Central memory CD4-positive, alpha-beta T cell (primary cell): ENCODE data around the gene PERM1.
"Not testable (repeated sequence)": the region's sequence is repeated elsewhere in the genome, so short reads cannot be mapped to it uniquely, and the experiment has no call there.

ENCODE experiments used
- DNase-seq: peaks from one replicate; pipeline ENCODE4 v3.0.0; 2022

The PERM1 gene

DNA sequence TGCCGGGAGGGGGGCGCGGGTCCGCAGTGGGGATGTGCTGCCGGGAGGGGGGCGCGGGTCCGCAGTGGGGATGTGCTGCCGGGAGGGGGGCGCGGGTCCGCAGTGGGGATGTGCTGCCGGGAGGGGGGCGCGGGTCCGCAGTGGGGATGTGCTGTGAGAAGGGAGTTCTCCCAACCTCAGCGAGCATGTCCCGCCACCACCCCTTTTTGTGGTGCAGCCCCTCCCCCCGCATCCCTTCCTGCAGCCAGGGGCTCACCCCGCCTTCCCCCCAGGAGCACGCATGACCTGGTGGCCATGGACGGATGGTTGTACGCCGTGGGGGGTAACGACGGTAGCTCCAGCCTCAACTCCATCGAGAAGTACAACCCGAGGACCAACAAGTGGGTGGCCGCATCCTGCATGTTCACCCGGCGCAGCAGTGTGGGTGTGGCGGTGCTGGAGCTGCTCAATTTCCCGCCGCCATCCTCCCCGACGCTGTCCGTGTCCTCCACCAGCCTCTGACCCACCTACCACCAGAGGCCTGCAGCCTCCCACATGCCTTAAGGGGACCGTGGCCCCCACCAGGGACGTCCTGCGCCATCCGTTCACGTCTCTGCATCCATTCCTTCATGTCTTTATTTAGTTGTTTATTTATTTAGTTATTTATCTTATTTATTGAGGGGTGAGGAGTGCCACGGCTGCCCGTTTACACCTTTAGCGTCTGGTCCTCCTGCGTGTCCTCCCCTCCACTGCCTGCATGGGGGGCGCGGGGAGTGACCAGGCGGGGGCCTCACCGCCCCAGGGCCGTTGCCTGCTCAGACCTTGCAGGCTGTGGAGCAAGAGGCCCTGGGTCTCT lies 17.0 kb downstream of the PERM1 start:
- DNase-seq: no peak

DNA sequence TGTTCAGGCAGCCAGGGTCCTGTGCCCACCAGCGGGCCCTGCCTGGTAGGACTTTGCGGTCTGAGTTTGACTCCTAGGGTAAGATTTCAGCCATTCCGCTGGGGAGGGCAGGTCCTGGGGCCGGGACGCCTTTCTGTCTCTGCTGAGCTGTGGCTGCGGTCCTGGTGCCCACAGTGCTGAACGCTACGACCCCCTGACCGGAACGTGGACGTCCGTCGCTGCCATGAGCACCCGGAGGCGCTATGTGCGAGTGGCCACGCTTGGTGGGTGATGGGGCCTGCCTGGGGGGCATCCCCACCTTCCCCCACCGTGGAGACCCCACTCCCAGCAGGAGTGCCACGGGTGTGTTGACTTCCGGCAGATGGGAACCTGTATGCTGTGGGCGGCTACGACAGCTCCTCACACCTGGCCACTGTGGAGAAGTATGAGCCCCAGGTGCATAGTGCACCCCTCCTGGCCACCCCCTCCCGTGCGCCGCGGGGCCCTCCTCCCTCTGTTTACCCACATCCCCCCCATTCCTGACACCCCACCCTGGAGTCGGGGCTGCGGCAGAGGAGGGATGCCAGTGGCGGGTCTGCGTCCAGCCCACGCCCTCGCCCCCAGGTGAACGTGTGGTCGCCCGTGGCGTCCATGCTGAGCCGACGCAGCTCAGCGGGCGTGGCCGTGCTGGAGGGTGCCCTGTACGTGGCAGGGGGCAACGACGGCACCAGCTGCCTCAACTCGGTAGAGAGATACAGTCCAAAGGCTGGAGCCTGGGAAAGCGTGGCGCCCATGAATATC lies 18.0 kb downstream of the PERM1 start:
- no peak for DNase-seq

DNA sequence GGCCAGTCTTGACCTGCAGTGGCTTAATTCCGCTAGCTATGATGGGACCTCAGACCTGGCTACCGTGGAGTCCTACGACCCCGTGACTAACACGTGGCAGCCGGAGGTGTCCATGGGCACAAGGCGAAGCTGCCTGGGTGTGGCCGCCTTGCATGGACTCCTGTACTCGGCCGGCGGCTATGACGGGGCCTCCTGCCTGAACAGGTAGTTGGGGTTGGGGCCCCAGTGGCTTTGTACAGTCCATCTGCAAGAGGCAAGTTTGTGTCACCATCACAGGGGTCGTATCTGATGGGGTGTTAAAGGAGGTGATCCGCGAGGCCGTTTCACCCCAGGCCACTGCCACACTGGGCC lies 18.6 kb downstream of the PERM1 start:
- no peak for DNase-seq

DNA sequence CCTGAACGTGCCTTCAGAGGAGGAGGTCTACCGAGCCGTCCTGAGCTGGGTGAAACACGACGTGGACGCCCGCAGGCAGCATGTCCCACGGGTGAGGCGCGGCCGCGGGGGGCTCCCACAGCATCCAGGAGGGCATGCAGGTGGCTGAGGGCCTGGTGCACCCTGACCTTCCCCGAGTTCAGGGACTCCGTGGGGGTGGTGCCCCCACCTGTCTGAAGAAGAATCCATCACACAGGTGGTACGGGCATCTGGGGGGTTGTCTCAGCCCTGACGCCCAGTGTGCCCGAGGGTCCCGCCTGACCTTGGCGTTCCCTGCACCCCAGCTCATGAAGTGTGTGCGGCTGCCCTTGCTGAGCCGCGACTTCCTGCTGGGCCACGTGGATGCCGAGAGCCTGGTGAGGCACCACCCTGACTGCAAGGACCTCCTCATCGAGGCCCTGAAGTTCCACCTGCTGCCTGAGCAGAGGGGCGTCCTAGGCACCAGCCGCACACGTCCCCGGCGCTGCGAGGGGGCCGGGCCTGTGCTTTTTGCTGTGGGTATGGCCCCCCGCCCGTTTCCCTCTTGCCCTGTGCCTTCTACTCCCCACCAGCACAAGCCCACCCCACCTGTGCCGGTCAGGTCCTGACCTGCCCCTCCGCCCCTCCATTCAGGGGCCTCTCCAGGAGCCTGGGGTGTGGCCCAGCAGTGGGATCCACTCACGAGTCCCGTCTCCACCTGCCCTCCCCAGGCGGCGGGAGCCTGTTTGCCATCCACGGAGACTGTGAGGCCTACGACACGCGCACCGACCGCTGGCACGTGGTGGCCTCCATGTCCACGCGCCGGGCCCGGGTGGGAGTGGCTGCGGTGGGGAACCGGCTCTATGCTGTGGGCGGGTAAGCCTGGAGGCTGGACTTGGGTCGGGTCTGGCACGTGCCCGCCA lies 19.3 kb downstream of the PERM1 start:
- no peak for DNase-seq

DNA sequence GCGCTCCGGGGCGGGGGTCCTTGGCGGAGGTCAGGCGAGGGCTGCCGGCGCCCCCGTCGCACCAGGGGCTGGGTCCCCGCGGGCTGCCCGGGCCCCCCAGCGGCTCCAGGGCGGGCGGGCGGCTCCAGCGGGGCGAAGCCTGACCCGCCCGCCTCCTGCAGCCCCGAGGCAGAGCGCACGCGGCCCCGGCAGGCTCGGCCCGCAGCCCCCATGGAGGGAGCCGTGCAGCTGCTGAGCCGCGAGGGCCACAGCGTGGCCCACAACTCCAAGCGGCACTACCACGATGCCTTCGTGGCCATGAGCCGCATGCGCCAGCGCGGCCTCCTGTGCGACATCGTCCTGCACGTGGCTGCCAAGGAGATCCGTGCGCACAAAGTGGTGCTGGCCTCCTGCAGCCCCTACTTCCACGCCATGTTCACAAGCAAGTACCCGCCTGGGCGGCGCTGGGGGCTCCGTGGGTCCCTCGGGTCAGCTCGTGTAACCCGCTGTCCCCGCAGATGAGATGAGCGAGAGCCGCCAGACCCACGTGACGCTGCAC lies 20.7 kb downstream of the PERM1 start:
- no peak for DNase-seq

DNA sequence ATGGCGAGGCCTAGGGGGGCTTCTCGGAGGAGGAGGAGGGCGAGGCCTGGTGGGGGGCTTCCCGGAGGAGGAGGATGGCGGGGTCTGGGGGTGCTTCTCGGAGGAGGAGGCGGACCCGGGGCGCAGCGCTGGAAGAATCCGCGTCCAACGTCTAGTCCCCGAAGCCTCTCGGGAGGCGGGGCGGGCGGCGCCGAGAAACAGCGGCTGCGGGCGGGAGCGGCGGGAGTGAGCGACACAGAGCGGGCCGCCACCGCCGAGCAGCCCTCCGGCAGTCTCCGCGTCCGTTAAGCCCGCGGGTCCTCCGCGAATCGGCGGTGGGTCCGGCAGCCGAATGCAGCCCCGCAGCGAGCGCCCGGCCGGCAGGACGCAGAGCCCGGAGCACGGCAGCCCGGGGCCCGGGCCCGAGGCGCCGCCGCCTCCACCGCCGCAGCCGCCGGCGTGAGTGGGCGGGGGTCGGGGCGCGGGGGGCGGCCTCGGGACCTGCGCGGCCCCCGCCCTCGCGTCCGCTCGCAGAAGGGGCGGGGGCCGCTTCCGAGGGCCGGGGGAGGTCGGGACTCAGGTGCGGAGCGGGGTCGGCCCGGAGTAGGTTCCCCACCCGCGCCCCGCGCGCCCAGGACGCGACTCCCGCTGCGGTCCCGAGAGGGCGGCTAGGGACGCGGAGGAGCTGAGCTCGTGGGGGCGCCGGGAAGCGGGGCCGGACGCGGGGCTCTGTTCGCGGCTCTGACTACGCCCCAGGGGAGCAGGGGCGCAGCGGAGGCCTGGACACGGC lies 21.3 kb downstream of the PERM1 start, which contains the start of gene KLHL17:
KLHL17 (plus strand) TSS at position 222 of the 769 bp plus-strand sequence; CDS start at position 332, 110 bp downstream.
- peak; percentile 66 for DNase-seq

DNA sequence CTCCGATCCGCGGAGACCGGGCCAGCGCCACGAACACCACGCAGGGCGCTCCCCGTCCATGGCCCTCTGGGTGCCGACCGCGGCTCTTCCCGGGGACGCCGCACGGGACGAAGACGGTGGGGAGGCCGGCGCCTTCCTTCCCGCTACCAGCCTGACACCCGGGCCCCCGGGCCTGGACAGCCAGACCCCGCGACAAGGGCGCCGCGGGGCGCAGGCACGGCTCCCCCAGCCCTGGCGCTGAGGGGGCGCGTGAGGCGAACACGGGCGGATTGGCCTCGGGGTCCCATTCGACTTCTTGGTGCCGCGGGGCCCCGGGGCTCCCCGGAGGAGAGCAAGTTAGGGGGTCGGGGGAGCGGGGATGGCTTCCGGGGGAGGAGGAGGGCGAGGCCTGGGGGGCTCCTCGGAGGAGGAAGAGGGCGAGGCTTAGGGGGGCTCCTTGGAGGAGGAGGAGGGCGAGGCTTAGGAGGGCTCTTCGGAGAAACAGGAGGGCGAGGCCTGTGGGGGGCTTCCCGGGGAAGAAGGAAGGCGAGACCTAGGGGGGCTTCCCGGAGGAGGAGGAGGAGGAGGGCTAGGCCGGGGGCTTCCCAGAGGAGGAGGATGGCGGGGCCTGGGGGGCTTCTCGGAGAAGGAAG lies 22.0 kb downstream of the PERM1 start:
- no peak for DNase-seq

DNA sequence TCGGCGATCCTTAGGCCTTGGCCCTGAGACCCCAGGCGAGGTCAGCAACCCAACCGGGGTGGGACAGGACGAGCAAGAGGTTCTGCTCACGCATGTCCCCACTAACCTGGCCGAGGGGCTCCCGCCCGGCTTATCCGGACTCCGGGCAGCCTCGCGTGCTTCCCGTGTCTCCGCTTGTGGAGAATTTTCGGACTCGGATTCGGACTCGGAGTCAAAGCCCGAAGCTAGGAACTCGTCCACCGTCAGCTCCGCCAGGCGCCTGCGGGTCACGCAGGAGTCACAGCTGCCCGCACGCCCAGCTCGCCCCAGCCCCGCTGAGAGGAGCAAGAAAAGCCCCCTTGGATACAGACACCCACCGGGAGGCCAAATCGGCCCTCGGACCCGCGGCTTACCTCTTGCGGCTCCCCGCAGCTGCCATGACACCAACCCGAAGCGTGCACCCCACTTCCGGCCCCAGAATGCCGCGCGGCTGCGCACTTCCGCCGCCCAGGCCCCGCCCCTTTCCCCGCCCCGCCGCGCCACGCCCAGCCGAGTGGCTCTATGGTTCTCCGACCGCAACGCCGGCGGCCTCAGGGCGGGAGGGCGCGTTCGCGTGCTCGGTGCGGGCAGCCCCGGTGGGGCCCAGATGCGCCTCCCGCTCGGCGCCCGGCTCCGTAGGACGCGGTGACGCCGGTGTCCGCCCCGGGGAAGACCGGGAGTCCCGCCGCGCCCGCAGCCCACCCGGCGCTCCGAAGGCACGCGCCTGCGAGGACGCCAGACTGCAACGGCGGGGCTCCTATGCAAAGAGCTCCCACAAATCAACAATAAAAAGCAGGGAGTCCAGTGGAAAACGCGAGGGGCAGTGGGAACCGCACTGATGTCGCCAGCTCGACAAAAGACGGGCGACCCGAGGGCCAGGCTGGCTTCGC lies 22.8 kb downstream of the PERM1 start, which contains the start of gene NOC2L:
NOC2L (minus strand) TSS at position 434 of the 908 bp plus-strand sequence; CDS start at position 418, 16 bp downstream.
- peak; percentile 87 for DNase-seq

DNA sequence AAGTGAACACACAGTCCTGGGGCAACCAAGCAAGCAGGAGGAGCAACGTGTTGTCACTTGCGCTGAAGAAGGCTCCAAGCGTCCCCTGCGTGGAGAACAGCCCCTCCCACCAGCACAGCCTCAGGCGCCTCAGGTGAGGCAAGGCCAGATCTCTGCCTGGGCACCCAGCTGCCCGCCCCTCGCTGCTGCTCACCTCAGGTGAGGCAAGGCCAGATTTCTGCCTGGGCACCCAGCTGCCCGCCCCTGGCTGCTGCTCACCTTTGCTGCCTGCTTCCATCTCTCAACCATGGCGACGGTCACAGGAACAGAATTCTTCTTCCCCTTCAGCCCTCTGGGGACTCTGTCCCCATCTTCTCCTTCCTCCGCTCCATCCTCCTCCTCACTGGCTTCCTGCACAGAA lies 25.3 kb downstream of the PERM1 start:
- DNase-seq: no peak

DNA sequence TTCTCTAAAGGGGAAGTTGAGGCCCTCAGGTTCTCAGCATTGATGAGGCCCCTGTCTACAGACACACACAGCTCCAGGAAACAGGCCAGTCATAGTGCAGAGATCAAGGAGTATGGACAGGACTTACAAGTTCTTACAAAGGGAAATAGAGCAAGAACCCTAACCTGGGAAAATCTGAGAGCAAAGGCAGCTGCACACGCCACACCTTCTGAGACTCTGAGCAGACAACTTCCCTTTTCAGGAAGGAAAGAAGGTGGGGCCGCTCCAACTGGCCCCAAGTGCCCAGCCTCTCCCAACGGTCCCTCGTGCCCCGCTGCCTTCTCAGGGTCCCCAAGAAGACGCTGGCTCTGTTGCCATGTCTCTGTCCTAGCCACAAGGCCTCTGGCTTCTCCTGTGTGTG lies 26.4 kb downstream of the PERM1 start:
- DNase-seq: no peak

DNA sequence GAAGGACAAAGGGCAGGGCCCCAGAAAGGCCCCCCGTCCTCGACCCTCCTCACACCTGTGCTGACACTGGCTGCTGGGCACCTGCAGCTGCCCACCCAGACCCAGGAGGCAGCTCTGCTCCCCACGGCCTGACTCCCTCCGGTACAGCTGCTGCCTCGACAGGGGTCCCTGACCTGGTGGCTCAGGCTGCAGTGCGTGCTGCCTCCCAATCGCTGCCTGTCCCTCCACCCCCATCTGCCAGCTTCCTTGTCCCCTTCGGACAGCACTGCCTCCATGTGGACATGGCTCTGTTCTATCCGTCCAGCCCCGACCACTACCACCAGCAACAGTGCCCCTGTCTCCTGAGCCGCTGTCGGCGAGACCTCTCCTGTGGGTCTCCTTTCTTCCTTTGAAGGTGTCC lies 27.0 kb downstream of the PERM1 start:
- DNase-seq: no peak

DNA sequence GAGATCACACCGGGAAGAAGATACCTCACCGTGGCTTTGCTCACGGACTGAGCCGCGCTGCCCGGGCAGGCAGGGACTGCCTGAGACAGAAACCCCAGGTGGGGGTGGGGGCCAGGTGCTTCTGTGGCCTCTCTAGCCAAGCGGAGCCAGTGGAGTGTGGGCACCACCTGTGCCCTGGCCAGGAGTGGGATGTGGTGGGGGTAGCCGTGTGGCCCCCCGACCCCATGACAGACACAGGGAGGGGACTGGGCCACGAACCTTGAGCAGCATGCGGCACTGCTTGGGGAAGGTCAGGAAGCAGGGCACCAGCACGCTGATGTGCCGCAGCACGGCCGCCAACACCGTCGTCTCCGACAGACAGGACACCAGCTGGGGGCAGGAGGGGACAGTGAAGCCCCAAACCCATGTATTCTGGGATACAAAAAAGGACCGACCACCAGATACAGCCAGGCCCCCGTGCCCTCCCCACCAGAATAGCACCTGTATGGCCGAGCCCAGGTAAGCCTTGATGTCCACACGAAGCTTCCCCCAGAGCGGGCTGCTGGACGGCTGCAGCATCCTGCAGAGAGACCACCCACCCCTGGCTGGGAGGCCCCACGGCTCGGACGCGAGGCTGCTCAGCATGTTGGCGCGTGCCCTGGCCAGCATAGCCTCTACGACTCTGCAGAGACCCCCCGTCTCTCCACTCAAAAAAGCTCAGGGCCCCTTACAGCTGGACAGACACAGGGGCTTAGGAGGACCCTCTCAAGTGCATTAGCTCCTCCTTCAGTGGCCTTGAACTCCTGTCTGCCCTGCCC lies 28.2 kb downstream of the PERM1 start:
- DNase-seq: no peak

DNA sequence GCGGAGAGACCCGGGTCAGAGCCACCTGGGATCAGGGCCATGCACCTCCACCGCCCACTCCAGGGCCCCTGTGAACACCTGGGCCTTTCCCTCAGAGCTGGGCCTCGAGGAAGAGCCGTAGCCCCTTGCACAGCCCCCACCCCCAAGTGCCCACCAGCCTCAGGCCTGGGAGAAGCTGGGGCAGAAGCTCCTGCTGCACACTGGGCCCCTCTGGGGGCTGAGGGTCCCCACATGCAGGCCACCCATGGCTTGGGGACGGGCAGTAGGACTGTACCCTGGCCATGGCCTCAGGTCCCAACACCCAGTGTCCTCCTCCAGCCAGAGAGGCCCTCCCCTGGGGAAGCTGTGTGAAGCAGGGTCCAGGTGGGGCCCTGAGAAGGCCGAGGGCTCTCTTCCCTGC lies 29.3 kb downstream of the PERM1 start:
- no peak for DNase-seq

DNA sequence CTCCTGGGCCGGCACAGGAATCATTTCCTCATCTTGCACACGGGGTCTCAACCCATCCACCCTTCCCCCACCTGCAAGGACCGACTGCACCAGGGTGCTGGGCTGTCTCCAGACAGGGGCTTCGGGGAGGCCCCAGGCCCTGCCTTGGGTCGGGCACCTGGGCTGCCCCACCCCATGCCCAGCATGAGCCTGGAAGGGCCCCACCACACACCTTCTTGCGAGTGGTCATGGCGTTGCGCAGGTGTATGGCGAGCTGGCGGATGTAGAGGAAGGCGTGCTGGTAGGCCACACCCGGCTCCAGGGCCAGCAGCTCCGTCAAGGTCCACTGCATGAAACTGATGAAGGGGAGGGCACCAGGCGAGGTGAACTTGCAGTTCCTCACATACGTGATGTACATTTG lies 29.7 kb downstream of the PERM1 start:
- DNase-seq: no peak

DNA sequence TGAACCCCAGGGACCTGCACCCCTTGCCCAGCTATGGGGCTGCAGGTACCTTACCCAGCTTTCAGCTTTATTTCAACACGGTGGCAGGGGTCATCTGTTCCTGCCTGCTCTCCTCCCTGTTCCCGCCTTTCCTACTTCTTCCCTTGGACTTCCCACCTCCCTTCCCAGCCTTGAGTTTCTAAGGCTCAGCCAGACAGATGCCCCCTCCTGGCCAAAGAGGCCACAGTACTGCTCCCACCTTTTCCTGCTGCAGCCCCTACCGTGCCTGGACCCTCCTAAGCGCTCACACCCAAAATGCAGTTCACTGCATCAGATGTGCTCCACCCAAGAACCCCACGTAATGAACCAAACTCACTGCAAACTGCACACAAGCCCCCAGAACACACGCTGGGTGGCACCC lies 30.5 kb downstream of the PERM1 start:
- DNase-seq: no peak

DNA sequence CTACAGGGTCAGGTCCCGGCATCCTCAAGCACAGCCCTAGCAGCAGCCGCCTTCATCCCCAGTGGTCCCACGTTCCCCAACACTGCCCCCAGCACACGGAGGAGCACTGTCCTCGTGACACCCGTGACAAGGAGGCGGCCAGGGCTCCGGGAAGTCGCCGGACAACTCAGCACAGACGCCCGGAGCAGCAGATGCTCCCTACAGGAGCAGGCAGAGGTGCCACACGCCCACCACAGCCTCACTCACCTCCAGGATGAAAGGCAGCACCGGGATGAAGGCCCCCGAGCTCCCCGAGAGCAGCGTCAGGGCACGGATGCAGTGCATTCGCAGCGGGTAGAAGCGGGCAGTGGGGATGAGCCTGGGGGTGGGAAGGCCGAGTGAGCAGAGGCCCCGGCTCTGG lies 31.0 kb downstream of the PERM1 start:
- no peak for DNase-seq

DNA sequence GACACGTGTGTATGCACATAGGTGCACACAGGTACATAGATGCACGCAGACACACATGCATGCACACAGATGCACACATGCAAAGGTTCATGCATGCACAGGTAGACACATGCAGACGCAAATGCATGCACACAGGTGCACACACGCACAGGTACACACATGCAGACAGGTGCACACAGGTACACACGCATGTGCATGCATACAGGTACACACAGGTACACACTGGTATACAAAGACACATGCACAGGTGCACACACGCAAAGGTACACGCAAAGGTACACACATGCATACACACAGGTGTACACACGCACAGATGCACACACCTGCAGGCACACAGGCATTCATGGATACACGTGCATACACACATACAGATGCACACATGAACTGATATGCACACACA lies 31.6 kb downstream of the PERM1 start:
- no peak for DNase-seq

DNA sequence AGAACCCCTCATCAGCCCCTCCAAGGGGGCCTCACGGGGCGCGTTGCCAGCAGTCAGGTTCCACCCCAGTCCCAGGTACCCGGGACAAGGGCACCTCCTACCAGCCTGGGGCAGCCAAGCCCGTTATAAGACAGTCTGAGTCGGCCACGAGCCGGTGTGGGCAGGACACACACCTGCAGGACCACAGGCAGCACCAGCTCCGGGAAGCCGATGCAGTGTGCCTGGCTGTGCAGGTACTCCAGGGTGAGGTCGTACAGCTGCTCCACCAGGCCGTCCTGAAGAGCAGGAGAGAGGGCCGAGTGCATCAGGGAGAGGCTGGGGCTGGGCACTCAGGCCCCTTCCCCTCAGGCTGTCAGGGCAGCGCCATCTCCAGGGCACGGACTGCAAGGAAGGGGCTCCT lies 33.9 kb downstream of the PERM1 start:
- DNase-seq: no peak

DNA sequence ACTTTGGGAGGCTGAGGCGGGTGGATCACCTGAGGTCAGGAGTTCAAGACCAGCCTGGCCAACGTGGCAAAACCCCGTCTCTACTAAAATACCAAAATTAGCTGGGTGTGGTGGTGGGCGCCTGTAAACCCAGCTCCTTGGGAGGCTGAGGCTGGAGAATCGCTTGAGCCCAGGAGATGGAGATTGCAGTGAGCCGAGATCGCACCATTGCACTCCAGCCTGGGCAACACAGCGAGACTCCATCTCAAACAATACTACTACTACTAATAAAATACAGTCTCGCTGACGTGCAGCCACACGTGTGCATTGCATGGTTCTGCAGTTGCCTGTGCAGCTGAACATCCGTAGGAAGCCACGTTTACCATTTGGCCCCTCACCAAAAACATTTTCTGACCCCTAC lies 35.1 kb downstream of the PERM1 start:
- DNase-seq: not testable (repeated sequence)
